ENCODE results near the gene EMC8.
"Not testable (repeated sequence)": the region's sequence is repeated elsewhere in the genome, so short reads cannot be mapped to it uniquely, and the experiment has no call there.

DNA sequence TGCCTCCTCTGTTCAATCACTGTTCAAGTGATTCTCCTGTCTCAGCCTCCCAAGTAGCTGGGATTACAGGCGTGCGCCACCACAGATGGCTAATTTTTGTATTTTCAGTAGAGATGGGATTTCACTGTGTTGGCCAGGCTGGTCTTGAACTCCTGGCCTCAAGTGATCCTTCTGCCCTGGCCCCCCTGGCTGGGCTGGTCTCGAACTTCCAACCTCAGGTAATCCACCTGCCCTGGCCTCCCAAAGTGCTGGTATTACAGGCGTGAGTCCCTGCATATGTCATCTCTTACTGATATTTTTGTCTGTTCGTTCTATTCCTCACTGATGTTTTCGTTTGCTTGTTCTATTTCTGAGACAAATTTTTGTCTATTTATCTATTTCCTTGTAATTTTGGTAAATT is 17.9 kb upstream of the EMC8 start:
- TF ChIP-seq, protein P1, sequence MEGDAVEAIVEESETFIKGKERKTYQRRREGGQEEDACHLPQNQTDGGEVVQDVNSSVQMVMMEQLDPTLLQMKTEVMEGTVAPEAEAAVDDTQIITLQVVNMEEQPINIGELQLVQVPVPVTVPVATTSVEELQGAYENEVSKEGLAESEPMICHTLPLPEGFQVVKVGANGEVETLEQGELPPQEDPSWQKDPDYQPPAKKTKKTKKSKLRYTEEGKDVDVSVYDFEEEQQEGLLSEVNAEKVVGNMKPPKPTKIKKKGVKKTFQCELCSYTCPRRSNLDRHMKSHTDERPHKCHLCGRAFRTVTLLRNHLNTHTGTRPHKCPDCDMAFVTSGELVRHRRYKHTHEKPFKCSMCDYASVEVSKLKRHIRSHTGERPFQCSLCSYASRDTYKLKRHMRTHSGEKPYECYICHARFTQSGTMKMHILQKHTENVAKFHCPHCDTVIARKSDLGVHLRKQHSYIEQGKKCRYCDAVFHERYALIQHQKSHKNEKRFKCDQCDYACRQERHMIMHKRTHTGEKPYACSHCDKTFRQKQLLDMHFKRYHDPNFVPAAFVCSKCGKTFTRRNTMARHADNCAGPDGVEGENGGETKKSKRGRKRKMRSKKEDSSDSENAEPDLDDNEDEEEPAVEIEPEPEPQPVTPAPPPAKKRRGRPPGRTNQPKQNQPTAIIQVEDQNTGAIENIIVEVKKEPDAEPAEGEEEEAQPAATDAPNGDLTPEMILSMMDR (IDR thresholded peaks at IDR 0.05), result not testable (repeated sequence)
- not testable (repeated sequence) for TF ChIP-seq POLR2A (IDR thresholded peaks at IDR 0.05)

Data from uterus (tissue), 2 donors.